Type B pancreatic cell (in vitro differentiated cells): ENCODE data around the gene SLC11A1. TPM values are rescaled to one million over a fixed set of nuclear protein-coding genes. Genes with fewer than 3 reads are reported as not detected.

Source experiments
- DNase-seq: peaks from one replicate; pipeline ENCODE4 v3.0.0; 2021; ENCODE audit warnings: mixed read lengths; ENCODE audit not compliant: unreplicated experiment; ENCODE audit errors: extremely low spot score
- H3K27ac Mint-ChIP-seq: 2 replicates; pipeline ENCODE4 v1.8.0; 2021; ENCODE audit warnings: mild to moderate bottlenecking, mixed read lengths
- H3K27me3 Mint-ChIP-seq: 2 replicates; pipeline ENCODE4 v1.8.0; 2021; ENCODE audit warnings: mixed read lengths
- H3K36me3 Mint-ChIP-seq: 2 replicates; pipeline ENCODE4 v1.8.0; 2021; ENCODE audit warnings: mixed read lengths
- H3K4me1 Mint-ChIP-seq: one replicate; pipeline ENCODE4 v1.8.0; 2021; ENCODE audit warnings: mixed read lengths; ENCODE audit not compliant: unreplicated experiment
- H3K4me3 Mint-ChIP-seq: 2 replicates; pipeline ENCODE4 v1.8.0; 2021; ENCODE audit warnings: mild to moderate bottlenecking, mixed read lengths
- H3K9me3 Mint-ChIP-seq: 2 replicates; pipeline ENCODE4 v1.8.0; 2021; ENCODE audit warnings: mixed read lengths
- total RNA-seq: library from RNA; stranded (reverse); gene quantifications from 2 replicates; pipeline ENCODE4 v1.2.1, GENCODE V29; 2021; ENCODE audit warnings: low replicate concordance
- TF ChIP-seq, protein P1 (sequence below): fragments of 200-600 bp; sonication (generic); conservative IDR thresholded peaks from 2 replicates; pipeline ENCODE4 v1.5.0; 2021; ENCODE audit warnings: antibody characterized with exemption, mild to moderate bottlenecking

The SLC11A1 gene
- total RNA-seq, 1 donor from 2014 or later: 0.39 TPM

DNA sequence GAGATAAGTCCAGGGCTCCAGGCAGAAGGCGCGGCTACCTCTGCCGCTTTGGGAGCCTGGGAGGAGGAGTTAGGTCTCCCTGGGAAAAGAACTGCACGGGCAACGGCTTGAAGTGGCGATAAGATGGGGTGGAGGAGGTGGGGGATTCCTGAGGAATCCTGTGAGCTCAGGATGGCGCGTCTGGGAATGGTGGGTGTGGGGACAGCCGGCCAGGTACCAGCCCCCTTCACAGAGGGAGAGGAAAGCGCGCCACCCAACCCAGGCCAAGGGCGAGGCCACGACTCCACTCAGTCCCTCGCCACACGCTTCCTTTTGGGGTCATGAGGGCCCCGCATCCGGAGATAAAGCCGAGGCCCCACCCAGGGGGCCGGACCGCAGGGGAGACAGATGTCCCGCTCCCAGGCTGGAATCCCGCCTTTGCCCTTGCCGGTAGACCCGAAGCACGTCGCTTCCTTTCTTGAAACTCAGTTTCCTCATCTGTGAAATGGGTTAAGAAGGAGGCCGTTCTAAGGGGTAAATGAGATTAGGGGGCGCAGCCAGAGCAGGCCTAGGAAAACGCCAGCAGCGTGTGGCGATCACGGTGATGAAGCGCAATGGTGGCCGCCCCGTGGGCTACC lies 15.9 kb downstream of the SLC11A1 start:
- Mint-ChIP-seq H3K4me1 (peaks cover 17% of the 10 kb centered on the region), H3K27ac (peak overlapping the region; percentile 99), H3K9me3 (no peaks in the 10 kb centered on the region), H3K36me3 (no peaks in the 10 kb centered on the region), H3K27me3 (peaks cover 18% of the 10 kb centered on the region), H3K4me3 (peak overlapping the region; percentile 95)
- DNase-seq: no peak
- TF ChIP-seq, protein P1, sequence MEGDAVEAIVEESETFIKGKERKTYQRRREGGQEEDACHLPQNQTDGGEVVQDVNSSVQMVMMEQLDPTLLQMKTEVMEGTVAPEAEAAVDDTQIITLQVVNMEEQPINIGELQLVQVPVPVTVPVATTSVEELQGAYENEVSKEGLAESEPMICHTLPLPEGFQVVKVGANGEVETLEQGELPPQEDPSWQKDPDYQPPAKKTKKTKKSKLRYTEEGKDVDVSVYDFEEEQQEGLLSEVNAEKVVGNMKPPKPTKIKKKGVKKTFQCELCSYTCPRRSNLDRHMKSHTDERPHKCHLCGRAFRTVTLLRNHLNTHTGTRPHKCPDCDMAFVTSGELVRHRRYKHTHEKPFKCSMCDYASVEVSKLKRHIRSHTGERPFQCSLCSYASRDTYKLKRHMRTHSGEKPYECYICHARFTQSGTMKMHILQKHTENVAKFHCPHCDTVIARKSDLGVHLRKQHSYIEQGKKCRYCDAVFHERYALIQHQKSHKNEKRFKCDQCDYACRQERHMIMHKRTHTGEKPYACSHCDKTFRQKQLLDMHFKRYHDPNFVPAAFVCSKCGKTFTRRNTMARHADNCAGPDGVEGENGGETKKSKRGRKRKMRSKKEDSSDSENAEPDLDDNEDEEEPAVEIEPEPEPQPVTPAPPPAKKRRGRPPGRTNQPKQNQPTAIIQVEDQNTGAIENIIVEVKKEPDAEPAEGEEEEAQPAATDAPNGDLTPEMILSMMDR: no peak

DNA sequence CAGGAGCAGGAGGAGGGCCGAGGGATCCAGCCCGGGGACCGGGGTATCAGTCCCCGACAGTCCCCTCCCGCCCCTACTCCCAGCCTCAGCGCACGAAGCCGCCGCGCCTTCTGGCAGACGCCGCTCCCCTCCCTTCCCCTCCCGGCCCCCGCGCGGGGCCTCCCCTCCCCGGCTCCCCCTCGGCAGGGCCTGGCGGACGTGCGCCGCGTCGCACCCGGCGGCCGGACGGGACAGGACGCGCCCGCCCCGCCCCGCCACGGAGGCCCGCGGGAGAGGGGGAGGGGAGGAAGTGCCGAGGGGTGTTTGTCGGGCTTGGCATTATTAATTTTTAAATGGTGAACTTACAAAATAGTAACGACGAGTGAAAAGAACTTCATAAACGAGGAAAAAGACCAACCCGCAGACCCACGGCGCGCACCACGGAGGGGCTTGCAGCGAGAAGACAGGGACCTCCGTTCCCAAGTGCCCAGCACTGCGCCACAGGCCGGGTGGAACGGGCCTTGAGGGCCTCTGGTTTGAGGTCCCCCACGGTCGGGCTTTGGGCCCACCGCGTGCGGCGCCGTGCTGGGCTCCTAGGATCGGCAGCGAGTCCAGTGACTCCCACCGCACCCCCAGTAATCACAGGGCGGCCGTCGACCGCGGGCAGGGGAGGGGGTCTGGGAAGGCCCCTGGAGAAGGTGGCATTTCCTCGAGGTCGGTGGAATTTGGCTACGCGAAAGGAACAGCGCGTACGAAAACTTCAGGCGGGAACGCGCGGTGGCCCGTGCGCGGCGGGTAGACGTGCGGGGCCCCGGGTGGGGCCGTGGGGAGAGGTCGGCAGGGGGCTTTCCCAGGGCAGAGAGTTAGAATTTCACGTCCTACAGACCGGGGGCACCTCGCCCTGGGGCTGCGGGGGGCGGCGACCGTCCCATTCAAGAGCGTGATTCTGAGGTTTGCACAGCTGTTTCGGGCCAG lies 16.6 kb downstream of the SLC11A1 start:
- TF ChIP-seq, protein P1: peak; percentile 25
- Mint-ChIP-seq H3K4me3 (peak overlapping the region; percentile 95), H3K27ac (peak overlapping the region; percentile 99), H3K4me1 (peaks cover 22% of the 10 kb centered on the region), H3K9me3 (no peaks in the 10 kb centered on the region), H3K36me3 (peaks cover 5% of the 10 kb centered on the region), H3K27me3 (peaks cover 18% of the 10 kb centered on the region)
- no peak for DNase-seq

DNA sequence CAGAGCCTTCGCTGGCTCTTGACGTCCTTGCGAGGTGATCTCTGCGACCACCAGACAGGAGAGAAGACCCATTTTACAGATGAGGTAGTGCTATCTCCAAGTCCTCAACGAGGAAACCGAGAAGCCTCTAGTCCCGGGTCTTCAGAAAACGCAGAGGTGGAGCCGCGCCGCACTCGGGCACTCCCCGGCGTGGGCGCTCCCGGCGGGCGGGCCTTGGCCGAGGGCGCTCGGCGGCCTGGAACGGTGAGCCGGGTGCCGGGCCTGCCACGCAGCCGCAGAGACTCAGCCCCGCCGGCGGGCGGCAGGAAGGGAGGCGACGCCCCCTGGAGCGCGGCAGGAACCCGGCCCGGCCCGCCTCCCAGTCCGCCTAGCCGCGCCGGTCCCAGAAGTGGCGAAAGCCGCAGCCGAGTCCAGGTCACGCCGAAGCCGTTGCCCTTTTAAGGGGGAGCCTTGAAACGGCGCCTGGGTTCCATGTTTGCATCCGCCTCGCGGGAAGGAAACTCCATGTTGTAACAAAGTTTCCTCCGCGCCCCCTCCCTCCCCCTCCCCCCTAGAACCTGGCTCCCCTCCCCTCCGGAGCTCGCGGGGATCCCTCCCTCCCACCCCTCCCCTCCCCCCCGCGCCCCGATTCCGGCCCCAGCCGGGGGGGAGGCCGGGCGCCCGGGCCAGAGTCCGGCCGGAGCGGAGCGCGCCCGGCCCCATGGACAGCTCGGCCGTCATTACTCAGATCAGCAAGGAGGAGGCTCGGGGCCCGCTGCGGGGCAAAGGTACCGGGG lies 17.5 kb downstream of the SLC11A1 start, which contains the start of gene CTDSP1:
Gene CTDSP1 (plus strand): TSS at position 478 of the 776 bp plus-strand sequence. CDS start 223 bp downstream, at position 701.
- peaks cover 7% of the 10 kb centered on the region for H3K36me3 Mint-ChIP-seq
- peak; percentile 96 for DNase-seq
- peaks cover 22% of the 10 kb centered on the region for H3K4me1 Mint-ChIP-seq
- no peaks in the 10 kb centered on the region for H3K9me3 Mint-ChIP-seq
- H3K4me3 Mint-ChIP-seq: peak within 1 kb of the TSS; percentile 94
- TF ChIP-seq, protein P1: no peak
- H3K27me3 Mint-ChIP-seq: peaks cover 18% of the 10 kb centered on the region
- peak within 1 kb of the TSS; percentile 81 for H3K27ac Mint-ChIP-seq

DNA sequence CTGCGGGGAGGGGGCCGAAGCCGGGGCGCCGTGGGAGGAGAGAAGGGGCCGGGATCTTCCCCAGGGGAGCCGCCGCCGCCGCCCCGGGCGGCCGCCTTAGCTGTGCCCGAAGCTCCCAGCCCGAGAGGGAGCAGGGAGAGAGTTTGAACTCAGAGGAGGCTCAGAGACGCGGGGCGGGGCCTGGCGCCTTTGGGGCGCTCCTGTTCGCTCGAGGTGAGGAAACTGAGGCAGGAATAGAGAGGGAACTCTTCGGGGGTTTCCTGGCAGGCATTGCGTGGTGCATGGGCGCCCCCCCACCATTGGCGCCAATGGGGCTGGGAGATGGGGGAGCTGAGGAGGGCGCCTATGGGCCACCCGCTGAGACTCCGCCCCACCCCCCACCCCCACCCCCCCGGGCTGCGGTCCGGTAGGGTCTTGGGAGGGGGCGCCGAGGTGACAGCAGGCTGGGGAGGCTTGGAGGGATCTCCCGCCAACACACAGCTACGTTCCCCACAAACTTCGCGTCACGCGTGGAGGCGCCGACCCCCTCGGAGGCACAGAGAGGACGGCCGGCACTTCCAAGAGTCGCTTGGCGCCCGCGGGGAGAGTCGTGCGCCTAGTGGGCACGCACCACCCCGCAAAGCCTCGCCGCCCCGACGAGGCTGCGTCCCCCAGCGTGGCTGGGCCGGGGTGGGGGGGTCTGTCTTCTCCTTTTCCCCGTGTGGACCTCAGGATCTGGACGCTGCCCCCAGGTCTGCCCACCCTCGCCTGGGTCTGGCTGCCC lies 18.3 kb downstream of the SLC11A1 start:
- Mint-ChIP-seq H3K4me1 (peaks cover 23% of the 10 kb centered on the region), H3K4me3 (peak overlapping the region; percentile 94), H3K27ac (peak overlapping the region; percentile 74), H3K36me3 (peaks cover 7% of the 10 kb centered on the region), H3K9me3 (no peaks in the 10 kb centered on the region), H3K27me3 (peaks cover 18% of the 10 kb centered on the region)
- TF ChIP-seq, protein P1: no peak
- no peak for DNase-seq
